ENCODE data around the gene FABP1. TPM values are rescaled to one million over a fixed set of nuclear protein-coding genes. Genes with fewer than 3 reads are reported as not detected.

Gene FABP1
- total and polyA plus RNA-seq, 2 of the 8 experiments (the other 6 are each of a cell fraction or from before 2014, with no cell fraction given), result 0.09 TPM; not detected in 1

GRCh38 chr2:88160517-88160916 lies 32.7 kb upstream of the FABP1 start:
- Histone ChIP-seq H3K4ac (replicated peaks; ENCODE audit: insufficient read length, low read depth, low read length) (no peak overlapping the region), H3K9ac (replicated peaks in 1 of 4; ENCODE audit: extremely low read depth in 1 of 4, low read depth in 3 of 4, low read length in 3 of 4) (no peak overlapping the region), H4K8ac (ENCODE audit: extremely low read depth, insufficient read depth, low read length) (no peak overlapping the region), H3K79me2 (ENCODE audit: control insufficient read depth in 1 of 2, insufficient read depth in 2 of 2, low read length in 2 of 2) (no peaks in the 10 kb centered on the region), H3K27me3 (replicated peaks in 1 of 4; ENCODE audit: control insufficient read depth in 3 of 4, extremely low read depth in 1 of 4, insufficient read depth in 3 of 4, low read length in 3 of 4) (no peaks in the 10 kb centered on the region), H3K36me3 (ENCODE audit: control insufficient read depth in 2 of 4, insufficient read depth in 4 of 4, low read length in 3 of 4) (no peaks in the 10 kb centered on the region), H3K4me1 (replicated peaks in 1 of 4; ENCODE audit: control insufficient read depth in 3 of 4, insufficient read depth in 4 of 4, low read length in 3 of 4) (peaks cover 0 to 6% (median 0%) of the 10 kb centered on the region in 4 experiments; a peak in 2 of 7 replicates), H2BK120ac (replicated peaks; ENCODE audit: low read depth, low read length) (no peak overlapping the region), H3K18ac (ENCODE audit: extremely low read depth, low read length) (no peak overlapping the region), H3K23me2 (ENCODE audit: low read depth, low read length) (no peaks in the 10 kb centered on the region; the same call in 1 of the 2 replicates), H2AFZ (ENCODE audit: low read length) (no peak overlapping the region), H3K23ac (ENCODE audit: insufficient read length) (no peak overlapping the region), H2BK20ac (ENCODE audit: low read length) (no peak overlapping the region), H3K14ac (ENCODE audit: insufficient read length) (no peak overlapping the region), H2BK12ac (ENCODE audit: low read depth, low read length) (no peak overlapping the region), H3K27ac (ENCODE audit: low read depth, low read length) (no peak overlapping the region), H2BK15ac (ENCODE audit: low read length) (no peak overlapping the region), H2AK5ac (ENCODE audit: low read depth, low read length) (no peak overlapping the region), H3K4me3 (ENCODE audit: extremely low read depth in 1 of 4, insufficient read depth in 2 of 4, low read depth in 3 of 4, low read length in 4 of 4) (no peak overlapping the region), H4K20me1 (replicated peaks in 1 of 2; ENCODE audit: control insufficient read depth in 1 of 2, insufficient read depth in 2 of 2, low read length in 2 of 2) (no peaks in the 10 kb centered on the region), H4K91ac (replicated peaks; ENCODE audit: insufficient read length, low read length) (no peak overlapping the region), H4K5ac (ENCODE audit: insufficient read length, low read depth, low read length) (no peak overlapping the region), H3K4me2 (ENCODE audit: insufficient read depth in 1 of 2, low read depth in 2 of 2, low read length in 2 of 2) (no peak overlapping the region), H2BK5ac (ENCODE audit: low read depth, low read length) (no peak overlapping the region; the same call in 1 of the 2 replicates), H3K56ac (replicated peaks; ENCODE audit: insufficient read length, low read depth, low read length) (no peak overlapping the region), H3K9me3 (ENCODE audit: insufficient read depth in 2 of 2, low read depth in 1 of 2, low read length in 1 of 2) (no peaks in the 10 kb centered on the region), H3K79me1 (ENCODE audit: low read depth, low read length) (no peaks in the 10 kb centered on the region)
- 89% methylated on average over 7 of the region's 7 CpGs; no CpG with 5 or more reads in 1 of the 2 experiments for WGBS, 2 experiments (ENCODE audit: extremely low coverage in 1 of 2, insufficient coverage in 1 of 2, insufficient read length in 1 of 2, insufficient replicate concordance in 2 of 2, low coverage in 1 of 2, low lambda C conversion rate in 2 of 2, missing lambda C conversion rate in 1 of 2)
- ChIA-PET CTCF (ENCODE audit: partially characterized antibody) (interaction anchor here (0.8 to 7.5 kb wide), 19 partner anchors 8 to 296 kb away, joined by 3 to 134 read pairs (median 4); partner anchors contain the start of gene SMYD1), POLR2A (ENCODE audit: partially characterized antibody) (interaction anchor here (0.7 to 2.0 kb wide), 3 partner anchors 9 to 106 kb away, joined by 3 to 6 read pairs (median 3); partner anchors contain the start of genes KRCC1 and THNSL2)
- DNase-seq (ENCODE audit: low read depth in 1 of 2, low spot score in 2 of 2) (no peak), FAIRE-seq (no peak)
- TF ChIP-seq JUN (IDR thresholded peaks at IDR 0.05; ENCODE audit: low read depth, low read length), result no peak
- TF ChIP-seq ASH2L (IDR thresholded peaks at IDR 0.05; ENCODE audit: low read length), result no peak
- TF ChIP-seq CBX8 (IDR thresholded peaks at IDR 0.05; ENCODE audit: borderline replicate concordance, low read depth, low read length), result no peak
- no peak for TF ChIP-seq TBP (IDR thresholded peaks at IDR 0.05; ENCODE audit: low read depth, low read length)
- no peak for TF ChIP-seq KDM1A (IDR thresholded peaks at IDR 0.05; ENCODE audit: borderline replicate concordance, low read length)
- TF ChIP-seq FOSL1 (IDR thresholded peaks at IDR 0.05; ENCODE audit: insufficient read depth, low read depth, low read length), result no peak
- TF ChIP-seq BRCA1 (IDR thresholded peaks at IDR 0.05; ENCODE audit: low read depth, low read length), result no peak
- TF ChIP-seq SRF (IDR thresholded peaks at IDR 0.05; ENCODE audit: low read depth, low read length), result no peak
- no peak for TF ChIP-seq SIRT6 (IDR thresholded peaks at IDR 0.05; ENCODE audit: low read length)

Data from H1 (cell line).